ENCODE measurements around the gene PKP2. TPM values are rescaled to one million over a fixed set of nuclear protein-coding genes. Genes with fewer than 3 reads are reported as not detected.

Gene PKP2
- total and polyA plus RNA-seq, 2 of the 8 experiments (the other 6 are each of a cell fraction or from before 2014, with no cell fraction given), result 9.6 to 44.8 TPM

DNA sequence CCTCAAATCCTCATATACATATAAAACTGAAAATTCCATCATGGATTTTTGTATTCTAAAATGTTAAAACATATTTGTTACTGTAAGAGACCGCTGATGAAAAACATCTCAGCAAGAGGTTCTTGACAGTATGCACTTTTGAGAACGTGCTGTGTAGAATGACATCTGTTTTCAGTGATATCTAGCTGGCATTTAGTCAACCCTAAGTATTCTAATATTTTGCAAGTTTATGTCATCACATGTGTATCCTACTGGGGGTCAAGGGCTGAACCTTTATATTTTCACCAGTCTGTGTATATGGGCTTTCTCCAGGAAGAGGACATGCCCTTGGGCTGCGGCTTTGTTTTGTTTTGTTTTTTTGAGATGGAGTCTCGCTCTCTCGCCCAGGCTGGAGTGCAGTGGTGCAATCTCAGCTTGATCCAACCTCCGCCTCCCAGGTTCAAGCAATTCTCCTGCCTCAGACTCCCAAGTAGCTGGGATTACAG, 118.8 kb downstream of the PKP2 start (continued):
- TF ChIP-seq, protein P1, sequence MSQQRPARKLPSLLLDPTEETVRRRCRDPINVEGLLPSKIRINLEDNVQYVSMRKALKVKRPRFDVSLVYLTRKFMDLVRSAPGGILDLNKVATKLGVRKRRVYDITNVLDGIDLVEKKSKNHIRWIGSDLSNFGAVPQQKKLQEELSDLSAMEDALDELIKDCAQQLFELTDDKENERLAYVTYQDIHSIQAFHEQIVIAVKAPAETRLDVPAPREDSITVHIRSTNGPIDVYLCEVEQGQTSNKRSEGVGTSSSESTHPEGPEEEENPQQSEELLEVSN (IDR thresholded peaks at IDR 0.05), result no peak
- TF ChIP-seq CBX5 (IDR thresholded peaks at IDR 0.05; ENCODE audit: low read depth, low read length), result no peak
- TF ChIP-seq, protein P2, sequence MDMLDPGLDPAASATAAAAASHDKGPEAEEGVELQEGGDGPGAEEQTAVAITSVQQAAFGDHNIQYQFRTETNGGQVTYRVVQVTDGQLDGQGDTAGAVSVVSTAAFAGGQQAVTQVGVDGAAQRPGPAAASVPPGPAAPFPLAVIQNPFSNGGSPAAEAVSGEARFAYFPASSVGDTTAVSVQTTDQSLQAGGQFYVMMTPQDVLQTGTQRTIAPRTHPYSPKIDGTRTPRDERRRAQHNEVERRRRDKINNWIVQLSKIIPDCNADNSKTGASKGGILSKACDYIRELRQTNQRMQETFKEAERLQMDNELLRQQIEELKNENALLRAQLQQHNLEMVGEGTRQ (IDR thresholded peaks at IDR 0.05; ENCODE audit: low read length), result no peak
- no peak for TF ChIP-seq YY1 (IDR thresholded peaks at IDR 0.05; ENCODE audit: low read depth, low read length)
- no peak for TF ChIP-seq EGR1 (IDR thresholded peaks at IDR 0.05; ENCODE audit: borderline replicate concordance, low read depth, low read length)
- no peak for TF ChIP-seq JUND (IDR thresholded peaks at IDR 0.05; ENCODE audit: low read length)
